K562 (cell line): ENCODE data around the gene MRPL2. TPM values are rescaled to one million over a fixed set of nuclear protein-coding genes. Genes with fewer than 3 reads are reported as not detected.
A peak's percentile ranks its signal among the peaks of the same experiment; 100 is the strongest.

Source experiments
- ADNP ChIP-seq: fragments of 200-800 bp; sonication (Bioruptor generic); IDR thresholded peaks from 2 replicates; pipeline ENCODE4 v1.6.1; 2016; ENCODE audit warnings: missing genetic modification characterization, missing compliant biosample characterization
- ATF3 ChIP-seq, 2 experiments: fragments of 450-650 bp in 1 of 2; sonication (generic) in 1 of 2; formaldehyde crosslinking in 1 of 2; IDR thresholded peaks in 1 of 2; conservative IDR thresholded peaks in 1 of 2; 2 replicates each; pipeline versions ENCODE4 v1.6.1 to v1.8.1; 2016 to 2023; ENCODE audit warnings: mild to moderate bottlenecking in 2 of 2, moderate library complexity in 2 of 2, inconsistent platforms in 1 of 2, missing genetic modification reagents in 1 of 2
- BDP1 ChIP-seq: IDR thresholded peaks from 3 replicates; pipeline ENCODE4 v1.6.1; 2011; ENCODE audit not compliant: insufficient read length, insufficient read depth
- EGR1 ChIP-seq: fragments of 450-650 bp; conservative IDR thresholded peaks from 2 replicates; pipeline ENCODE4 v1.6.1; 2017; ENCODE audit warnings: mild to moderate bottlenecking
- ERF ChIP-seq: fragments of 450-650 bp; formaldehyde crosslinking; IDR thresholded peaks from 2 replicates; pipeline ENCODE4 v1.4.0; 2020; ENCODE audit warnings: mild to moderate bottlenecking, mixed read lengths
- FUS ChIP-seq: fragments of 200-400 bp; formaldehyde crosslinking; optimal IDR thresholded peaks from 2 replicates; pipeline ENCODE3; 2017; ENCODE audit warnings: low read depth, low read length
- HLTF ChIP-seq: fragments of 450-650 bp; IDR thresholded peaks from 2 replicates; pipeline ENCODE4 v1.6.1; 2016
- MED1 ChIP-seq: sonication (generic); formaldehyde crosslinking; IDR thresholded peaks from 2 replicates; pipeline ENCODE4 v1.8.1; 2023; ENCODE audit warnings: missing genetic modification reagents, borderline replicate concordance
- NFXL1 ChIP-seq: fragments of 450-650 bp; formaldehyde crosslinking; IDR thresholded peaks from 2 replicates; pipeline ENCODE4 v1.4.0; 2021; ENCODE audit warnings: mild to moderate bottlenecking
- POLR3A ChIP-seq: IDR thresholded peaks from 2 replicates; pipeline ENCODE4 v1.6.1; 2011; ENCODE audit warnings: borderline replicate concordance, mild to moderate bottlenecking, moderate library complexity; ENCODE audit not compliant: insufficient read length, insufficient read depth; ENCODE audit errors: extremely low read depth
- PREB ChIP-seq: sonication (generic); formaldehyde crosslinking; IDR thresholded peaks from 2 replicates; pipeline ENCODE4 v1.8.1; 2023; ENCODE audit warnings: mild to moderate bottlenecking, missing genetic modification reagents
- RBM14 ChIP-seq: fragments of 200-400 bp; formaldehyde crosslinking; IDR thresholded peaks from 2 replicates; pipeline ENCODE4 v1.6.1; 2018; ENCODE audit warnings: low read depth, mild to moderate bottlenecking, low read length, moderate library complexity, borderline replicate concordance; ENCODE audit not compliant: insufficient read depth
- RBM22 ChIP-seq: fragments of 200-400 bp; formaldehyde crosslinking; IDR thresholded peaks from 2 replicates; pipeline ENCODE4 v1.6.1; 2018; ENCODE audit warnings: low read length, low read depth; ENCODE audit not compliant: poor library complexity, severe bottlenecking
- TEAD2 ChIP-seq: fragments of 450-650 bp; IDR thresholded peaks from 2 replicates; pipeline ENCODE4 v1.6.1; 2016; ENCODE audit warnings: missing genetic modification characterization, control low read depth, missing compliant biosample characterization
- ZKSCAN1 ChIP-seq: fragments of 150-350 bp; IDR thresholded peaks from 2 replicates; pipeline ENCODE4 v1.6.1; 2016; ENCODE audit warnings: low read depth, low read length
- ZNF124 ChIP-seq: sonication (generic); formaldehyde crosslinking; IDR thresholded peaks from 2 replicates; pipeline ENCODE4 v1.8.1; 2022; ENCODE audit warnings: missing genetic modification reagents
- ZNF586 ChIP-seq: fragments of 450-650 bp; formaldehyde crosslinking; conservative IDR thresholded peaks from 2 replicates; pipeline ENCODE4 v1.4.0; 2020; ENCODE audit warnings: mild to moderate bottlenecking, moderate library complexity
- ZNF764 ChIP-seq: fragments of 250-450 bp; sonication (Bioruptor Pico); IDR thresholded peaks from 2 replicates; pipeline ENCODE4 v1.4.0; 2020; ENCODE audit warnings: low read depth, mild to moderate bottlenecking, moderate library complexity
- polyA plus RNA-seq, 8 experiments: library from polyadenylated mRNA; depleted of rRNA in 4 of 8; stranded (reverse) in 5 of 8; unstranded in 3 of 8; fragments of >200 nt; fragmentation: Nextera tagmentation in 2 of 8; fragmentation: Illumina TruSeq in 1 of 8; extraction: Ambion mirVana in 2 of 8; extraction: Trizol in 1 of 8; gene quantifications; 2 replicates each; pipeline versions ENCODE4 v1.2.1 to v1.2.3, GENCODE V29; 2011 to 2014; ENCODE audit warnings: inconsistent platforms in 1 of 8, missing spikeins in 1 of 8
- total RNA-seq, 7 experiments: library from RNA; depleted of rRNA in 6 of 7; stranded (reverse); fragments of >200 nt in 6 of 7; fragmentation: Illumina TruSeq in 2 of 7; extraction: Trizol in 2 of 7; gene quantifications; 2 replicates each; pipeline versions ENCODE4 v1.2.1 to v1.2.3, GENCODE V29; 2011 to 2021; ENCODE audit warnings: low replicate concordance in 1 of 7
- TF ChIP-seq, protein P1 (sequence below): fragments of 250-450 bp; sonication (Bioruptor Pico); IDR thresholded peaks from 2 replicates; pipeline ENCODE4 v1.9.0; 2021; ENCODE audit warnings: mild to moderate bottlenecking
- TF ChIP-seq, protein P2 (sequence below): fragments of 200-400 bp; formaldehyde crosslinking; IDR thresholded peaks from 2 replicates; pipeline ENCODE4 v1.6.1; 2017; ENCODE audit warnings: mild to moderate bottlenecking, low read depth, low read length, moderate library complexity
- TF ChIP-seq, protein P3 (sequence below): fragments of 450-650 bp; IDR thresholded peaks from 2 replicates; pipeline ENCODE4 v1.6.1; 2016
- TF ChIP-seq, protein P4 (sequence below): fragments of 250-450 bp; sonication (Bioruptor Pico); IDR thresholded peaks from 2 replicates; pipeline ENCODE4 v1.8.0; 2022; ENCODE audit warnings: inconsistent platforms

The MRPL2 gene
- total and polyA plus RNA-seq, 9 of the 15 experiments (the other 6 are each of a cell fraction or from before 2014, with no cell fraction given): 63.1 to 262 (median 121) TPM

DNA sequence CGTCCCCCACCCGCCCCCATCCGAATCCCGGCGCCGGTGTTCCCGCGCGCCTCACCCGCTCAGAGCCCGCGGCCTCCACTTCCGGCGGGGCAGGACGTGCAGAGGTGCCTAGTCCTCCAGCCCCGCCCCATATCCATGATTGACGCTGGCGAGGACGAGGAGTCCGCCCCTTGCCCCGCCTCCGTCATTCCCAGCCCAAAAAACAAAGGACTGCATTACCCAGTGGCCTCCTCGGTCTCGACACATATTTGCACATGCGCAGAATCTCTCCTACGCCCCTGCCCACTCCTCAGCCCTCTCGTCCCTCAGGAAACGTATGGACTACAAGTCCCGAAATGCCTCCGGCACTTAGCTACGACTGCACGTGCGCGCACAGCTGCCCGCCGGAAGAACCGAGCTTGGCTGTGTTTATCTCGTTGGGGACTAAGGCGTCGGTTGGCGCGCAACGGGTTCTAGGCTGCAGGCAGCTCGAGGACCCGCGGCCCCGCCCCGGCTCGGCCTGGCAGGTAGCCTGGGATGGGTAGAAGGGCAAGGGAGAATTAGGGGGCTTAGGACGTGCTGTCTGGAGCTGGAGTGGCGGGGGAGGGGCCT lies 45.3 kb downstream of the MRPL2 start, which contains the start of the genes KLHDC3 and MEA1 (continued):
- no peak for TF ChIP-seq MED1 (CRISPR knock-in tag)
- TF ChIP-seq ZNF764: no peak
- no peak for TF ChIP-seq ERF (CRISPR knock-in tag)
- TF ChIP-seq, protein P1, sequence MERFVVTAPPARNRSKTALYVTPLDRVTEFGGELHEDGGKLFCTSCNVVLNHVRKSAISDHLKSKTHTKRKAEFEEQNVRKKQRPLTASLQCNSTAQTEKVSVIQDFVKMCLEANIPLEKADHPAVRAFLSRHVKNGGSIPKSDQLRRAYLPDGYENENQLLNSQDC (CRISPR knock-in tag): no peak
- no peak for TF ChIP-seq PREB (CRISPR knock-in tag)
- no peak for TF ChIP-seq NFXL1 (CRISPR knock-in tag)
- no peak for TF ChIP-seq ZKSCAN1
- TF ChIP-seq, protein P2, sequence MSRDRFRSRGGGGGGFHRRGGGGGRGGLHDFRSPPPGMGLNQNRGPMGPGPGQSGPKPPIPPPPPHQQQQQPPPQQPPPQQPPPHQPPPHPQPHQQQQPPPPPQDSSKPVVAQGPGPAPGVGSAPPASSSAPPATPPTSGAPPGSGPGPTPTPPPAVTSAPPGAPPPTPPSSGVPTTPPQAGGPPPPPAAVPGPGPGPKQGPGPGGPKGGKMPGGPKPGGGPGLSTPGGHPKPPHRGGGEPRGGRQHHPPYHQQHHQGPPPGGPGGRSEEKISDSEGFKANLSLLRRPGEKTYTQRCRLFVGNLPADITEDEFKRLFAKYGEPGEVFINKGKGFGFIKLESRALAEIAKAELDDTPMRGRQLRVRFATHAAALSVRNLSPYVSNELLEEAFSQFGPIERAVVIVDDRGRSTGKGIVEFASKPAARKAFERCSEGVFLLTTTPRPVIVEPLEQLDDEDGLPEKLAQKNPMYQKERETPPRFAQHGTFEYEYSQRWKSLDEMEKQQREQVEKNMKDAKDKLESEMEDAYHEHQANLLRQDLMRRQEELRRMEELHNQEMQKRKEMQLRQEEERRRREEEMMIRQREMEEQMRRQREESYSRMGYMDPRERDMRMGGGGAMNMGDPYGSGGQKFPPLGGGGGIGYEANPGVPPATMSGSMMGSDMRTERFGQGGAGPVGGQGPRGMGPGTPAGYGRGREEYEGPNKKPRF: no peak
- TF ChIP-seq ZNF124 (CRISPR knock-in tag): no peak
- no peak for TF ChIP-seq ADNP (tag)
- TF ChIP-seq FUS: no peak
- TF ChIP-seq, protein P3, sequence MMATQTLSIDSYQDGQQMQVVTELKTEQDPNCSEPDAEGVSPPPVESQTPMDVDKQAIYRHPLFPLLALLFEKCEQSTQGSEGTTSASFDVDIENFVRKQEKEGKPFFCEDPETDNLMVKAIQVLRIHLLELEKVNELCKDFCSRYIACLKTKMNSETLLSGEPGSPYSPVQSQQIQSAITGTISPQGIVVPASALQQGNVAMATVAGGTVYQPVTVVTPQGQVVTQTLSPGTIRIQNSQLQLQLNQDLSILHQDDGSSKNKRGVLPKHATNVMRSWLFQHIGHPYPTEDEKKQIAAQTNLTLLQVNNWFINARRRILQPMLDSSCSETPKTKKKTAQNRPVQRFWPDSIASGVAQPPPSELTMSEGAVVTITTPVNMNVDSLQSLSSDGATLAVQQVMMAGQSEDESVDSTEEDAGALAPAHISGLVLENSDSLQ: peak; percentile 99
- TF ChIP-seq ZNF586 (CRISPR knock-in tag): no peak
- TF ChIP-seq TEAD2 (tag): no peak
- no peak for TF ChIP-seq RBM22
- TF ChIP-seq ATF3 (IDR thresholded peaks at IDR 0.05): no peak
- no peak for TF ChIP-seq ATF3 (CRISPR knock-in tag; conservative IDR thresholded peaks at IDR 0.05)
- TF ChIP-seq POLR3A: no peak
- TF ChIP-seq, protein P4, sequence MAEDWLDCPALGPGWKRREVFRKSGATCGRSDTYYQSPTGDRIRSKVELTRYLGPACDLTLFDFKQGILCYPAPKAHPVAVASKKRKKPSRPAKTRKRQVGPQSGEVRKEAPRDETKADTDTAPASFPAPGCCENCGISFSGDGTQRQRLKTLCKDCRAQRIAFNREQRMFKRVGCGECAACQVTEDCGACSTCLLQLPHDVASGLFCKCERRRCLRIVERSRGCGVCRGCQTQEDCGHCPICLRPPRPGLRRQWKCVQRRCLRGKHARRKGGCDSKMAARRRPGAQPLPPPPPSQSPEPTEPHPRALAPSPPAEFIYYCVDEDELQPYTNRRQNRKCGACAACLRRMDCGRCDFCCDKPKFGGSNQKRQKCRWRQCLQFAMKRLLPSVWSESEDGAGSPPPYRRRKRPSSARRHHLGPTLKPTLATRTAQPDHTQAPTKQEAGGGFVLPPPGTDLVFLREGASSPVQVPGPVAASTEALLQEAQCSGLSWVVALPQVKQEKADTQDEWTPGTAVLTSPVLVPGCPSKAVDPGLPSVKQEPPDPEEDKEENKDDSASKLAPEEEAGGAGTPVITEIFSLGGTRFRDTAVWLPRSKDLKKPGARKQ: no peak
- TF ChIP-seq EGR1: peak; percentile 49
- TF ChIP-seq BDP1: no peak
- no peak for TF ChIP-seq HLTF
- no peak for TF ChIP-seq RBM14
